Gastroesophageal sphincter (tissue), 4 donors: ENCODE measurements around the gene ANKS1A. TPM values are rescaled to one million over a fixed set of nuclear protein-coding genes. Genes with fewer than 3 reads are reported as not detected.

Experiments used
- ATAC-seq: fragments of 150-250 bp; one replicate; pipeline ENCODE4 v1.9.1; 2016; ENCODE audit warnings: mild to moderate bottlenecking, moderate library complexity
- H3K27ac ChIP-seq, 4 donors: fragments of 200-600 bp; sonication (generic) in 3 of 4; 1 replicate in 3 of 4; 2 replicates in 1 of 4; pipeline ENCODE4 v1.5.1; 2016 to 2019
- H3K27me3 ChIP-seq: fragments of 200-600 bp; sonication (generic); one replicate; pipeline ENCODE4 v1.5.1; 2019
- H3K36me3 ChIP-seq, 2 donors: fragments of 200-600 bp; sonication (generic); one replicate each; pipeline ENCODE4 v1.5.1; 2019; ENCODE audit warnings: control low read depth in 1 of 2
- H3K4me1 ChIP-seq, 3 donors: fragments of 200-600 bp; sonication (generic); 1 replicate in 2 of 3; 2 replicates in 1 of 3; pipeline ENCODE4 v1.5.1; 2016 to 2019; ENCODE audit warnings: control low read depth in 2 of 3
- H3K4me3 ChIP-seq, 2 donors: fragments of 200-600 bp; sonication (generic); one replicate each; pipeline ENCODE4 v1.5.1; 2019; ENCODE audit warnings: mild to moderate bottlenecking in 1 of 2, moderate library complexity in 1 of 2
- H3K9me3 ChIP-seq, 3 donors: fragments of 200-600 bp; sonication (generic); one replicate each; pipeline ENCODE4 v1.5.1; 2017 to 2019; ENCODE audit warnings: control low read depth in 2 of 3
- CTCF ChIP-seq, 4 experiments: fragments of 200-600 bp in 2 of 4; fragments of 450-650 bp in 2 of 4; sonication (generic) in 1 of 4; IDR thresholded peaks; one replicate each; pipeline ENCODE4 v1.5.1; 2017 to 2019; ENCODE audit warnings: antibody characterized with exemption in 4 of 4, mild to moderate bottlenecking in 2 of 4, moderate library complexity in 2 of 4
- EP300 ChIP-seq: sonication (generic); formaldehyde crosslinking; IDR thresholded peaks from one replicate; pipeline ENCODE4 v1.6.1; 2017; ENCODE audit warnings: antibody characterized with exemption, mild to moderate bottlenecking
- POLR2A ChIP-seq, 2 donors: fragments of 450-650 bp; IDR thresholded peaks; one replicate each; pipeline ENCODE4 v1.6.1; 2017; ENCODE audit warnings: antibody characterized with exemption in 2 of 2, mild to moderate bottlenecking in 2 of 2, moderate library complexity in 1 of 2
- POLR2AphosphoS5 ChIP-seq: sonication (generic); formaldehyde crosslinking; IDR thresholded peaks from one replicate; pipeline ENCODE4 v1.6.1; 2017; ENCODE audit warnings: antibody characterized with exemption
- WGBS, 2 donors: methylation state at CpG; one replicate each; pipeline ENCODE4 v1.1.5; 2018; ENCODE audit warnings: low coverage in 1 of 2; 5-methylcytosine and 5-hydroxymethylcytosine counted together
- total RNA-seq, 4 donors: library from RNA; depleted of rRNA; stranded (reverse); fragments of >200 nt; gene quantifications; one replicate each; pipeline ENCODE4 v1.1.0, GENCODE V29; 2016

Gene ANKS1A
- total RNA-seq, 4 donors from 2014 or later = 52.0 to 135 (median 88.4) TPM

- Histone ChIP-seq H3K9me3 (no peaks in the 10 kb centered on the region), H3K27ac (peak overlapping the region in 1 of 4 donors; percentile 24), H3K4me1 (peaks cover 0 to 19% (median 0%) of the 10 kb centered on the region in 3 donors), H3K27me3 (no peaks in the 10 kb centered on the region), H3K36me3 (no peaks in the 10 kb centered on the region), H3K4me3 (no peak overlapping the region)
- peak; percentile 61 for ATAC-seq
- 7 to 21% methylated on average over 5 of the region's 5 CpGs for WGBS, 2 donors
- TF ChIP-seq EP300 (no peak), POLR2AphosphoS5 (no peak), POLR2A (IDR thresholded peaks at IDR 0.05) (no peak), CTCF (IDR thresholded peaks at IDR 0.05) (no peak)
Measured at GRCh38 chr6:34934516-34934915, 45.5 kb downstream of the ANKS1A start.

GRCh38 chr6:34938268-34938667 lies 49.2 kb downstream of the ANKS1A start:
- H3K4me1 ChIP-seq = peaks cover 0 to 19% (median 0%) of the 10 kb centered on the region in 3 donors
- H3K9me3 ChIP-seq = no peaks in the 10 kb centered on the region
- no peaks in the 10 kb centered on the region for H3K36me3 ChIP-seq
- no peaks in the 10 kb centered on the region for H3K27me3 ChIP-seq
- no peak overlapping the region for H3K4me3 ChIP-seq
- TF ChIP-seq EP300 = no peak
- TF ChIP-seq POLR2A (IDR thresholded peaks at IDR 0.05) = no peak
- TF ChIP-seq CTCF (IDR thresholded peaks at IDR 0.05) = no peak
- no peak for TF ChIP-seq POLR2AphosphoS5
- no peak overlapping the region for H3K27ac ChIP-seq
- no peak for ATAC-seq
- WGBS, 2 donors = 58 to 65% methylated on average over 2 of the region's 3 CpGs

- Histone ChIP-seq H3K4me1 (peaks cover 0 to 5% (median 0%) of the 10 kb centered on the region in 3 donors), H3K4me3 (no peak overlapping the region), H3K9me3 (no peaks in the 10 kb centered on the region), H3K27ac (no peak overlapping the region), H3K36me3 (no peaks in the 10 kb centered on the region), H3K27me3 (no peaks in the 10 kb centered on the region)
- TF ChIP-seq EP300 = no peak
- no peak for TF ChIP-seq POLR2AphosphoS5
- no peak for ATAC-seq
- 72 to 86% methylated on average over 4 of the region's 4 CpGs for WGBS, 2 donors
Measured at GRCh38 chr6:34940030-34940434, 51.0 kb downstream of the ANKS1A start.

- Histone ChIP-seq H3K27me3 (no peaks in the 10 kb centered on the region), H3K27ac (no peak overlapping the region), H3K4me1 (no peaks in the 10 kb centered on the region), H3K9me3 (no peaks in the 10 kb centered on the region), H3K4me3 (no peak overlapping the region), H3K36me3 (no peaks in the 10 kb centered on the region)
- ATAC-seq = no peak
- 95 to 96% methylated on average over 3 to 4 of the region's 4 CpGs for WGBS, 2 donors
- TF ChIP-seq POLR2A (IDR thresholded peaks at IDR 0.05) (no peak), POLR2AphosphoS5 (no peak), EP300 (no peak), CTCF (IDR thresholded peaks at IDR 0.05) (no peak)
Measured at GRCh38 chr6:34941421-34941820, 52.4 kb downstream of the ANKS1A start.

GRCh38 chr6:34945317-34945716 lies 56.3 kb downstream of the ANKS1A start:
- TF ChIP-seq CTCF (IDR thresholded peaks at IDR 0.05) = no peak
- TF ChIP-seq POLR2AphosphoS5 = no peak
- TF ChIP-seq POLR2A (IDR thresholded peaks at IDR 0.05) = no peak
- TF ChIP-seq EP300 = no peak
- Histone ChIP-seq H3K4me3 (no peak overlapping the region), H3K4me1 (no peaks in the 10 kb centered on the region), H3K36me3 (no peaks in the 10 kb centered on the region), H3K27ac (no peak overlapping the region), H3K27me3 (no peaks in the 10 kb centered on the region), H3K9me3 (no peaks in the 10 kb centered on the region)
- ATAC-seq = no peak
- 100% methylated on average over 1 of the region's 1 CpG for WGBS, 2 donors
